GM13976 (cell line): ENCODE results near the gene GNAZ.

Experiments used
- DNase-seq: peaks from one replicate; pipeline ENCODE4 v3.0.0; 2012; ENCODE audit warnings: low spot score
- CTCF ChIP-seq: IDR thresholded peaks from 2 replicates; pipeline ENCODE4 v1.5.1; 2012; ENCODE audit warnings: borderline replicate concordance, mild to moderate bottlenecking; ENCODE audit not compliant: insufficient read depth; ENCODE audit errors: extremely low read depth, missing control alignments, control extremely low read depth
- in situ Hi-C: fragments of 300-500 bp; cut with MboI; formaldehyde crosslinking; loops from one replicate; pipeline ENCODE4 v1.12.0; 2022; ENCODE audit warnings: low sequenced_read_pairs, mixed read lengths, inconsistent platforms; ENCODE audit not compliant: unreplicated experiment

The GNAZ gene

GRCh38 chr22:23120415-23120899 is 50.1 kb downstream of the GNAZ start:
- in situ Hi-C loops, result loop anchor here (5.0 kb wide), 1 partner anchor 158 kb away; no protein-coding TSS in a partner anchor
- no peak for TF ChIP-seq CTCF
- DNase-seq, result no peak

- DNase-seq, result no peak
- in situ Hi-C loops, result loop anchor here (5.0 kb wide), 1 partner anchor 159 kb away; no protein-coding TSS in a partner anchor
- no peak for TF ChIP-seq CTCF
Measured at GRCh38 chr22:23121000-23121421, 50.7 kb downstream of the GNAZ start.

GRCh38 chr22:23121424-23121823 is 51.1 kb downstream of the GNAZ start:
- DNase-seq, result no peak
- TF ChIP-seq CTCF, result no peak
- in situ Hi-C loops, result loop anchor here (5.0 kb wide), 1 partner anchor 159 kb away; no protein-coding TSS in a partner anchor

- in situ Hi-C loops, result loop anchor here (5.0 kb wide), 1 partner anchor 160 kb away; no protein-coding TSS in a partner anchor
Measured at GRCh38 chr22:23122216-23122957, 52.1 kb downstream of the GNAZ start.

GRCh38 chr22:23122992-23123803 is 52.9 kb downstream of the GNAZ start:
- in situ Hi-C loops, result loop anchor here (5.0 kb wide), 1 partner anchor 161 kb away; no protein-coding TSS in a partner anchor
- DNase-seq, result no peak
- no peak for TF ChIP-seq CTCF

More at GRCh38 chr22:23122216-23122957, 52.1 kb downstream of the GNAZ start:
- no peak for TF ChIP-seq CTCF
- DNase-seq, result no peak

- TF ChIP-seq CTCF, result no peak
- in situ Hi-C loops, result loop anchor here (5.0 kb wide), 1 partner anchor 162 kb away; no protein-coding TSS in a partner anchor
- no peak for DNase-seq
Measured at GRCh38 chr22:23123804-23124254, 53.5 kb downstream of the GNAZ start.
